Left forelimb (tissue), 1 donor: Measurements from ENCODE around the gene MRPS34.
"Not testable (repeated sequence)": the region's sequence is repeated elsewhere in the genome, so short reads cannot be mapped to it uniquely, and the experiment has no call there.

Source experiments
- DNase-seq: peaks from one replicate; pipeline ENCODE4 v3.0.0-alpha.2; 2018; ENCODE audit warnings: low spot score

Gene MRPS34

DNA sequence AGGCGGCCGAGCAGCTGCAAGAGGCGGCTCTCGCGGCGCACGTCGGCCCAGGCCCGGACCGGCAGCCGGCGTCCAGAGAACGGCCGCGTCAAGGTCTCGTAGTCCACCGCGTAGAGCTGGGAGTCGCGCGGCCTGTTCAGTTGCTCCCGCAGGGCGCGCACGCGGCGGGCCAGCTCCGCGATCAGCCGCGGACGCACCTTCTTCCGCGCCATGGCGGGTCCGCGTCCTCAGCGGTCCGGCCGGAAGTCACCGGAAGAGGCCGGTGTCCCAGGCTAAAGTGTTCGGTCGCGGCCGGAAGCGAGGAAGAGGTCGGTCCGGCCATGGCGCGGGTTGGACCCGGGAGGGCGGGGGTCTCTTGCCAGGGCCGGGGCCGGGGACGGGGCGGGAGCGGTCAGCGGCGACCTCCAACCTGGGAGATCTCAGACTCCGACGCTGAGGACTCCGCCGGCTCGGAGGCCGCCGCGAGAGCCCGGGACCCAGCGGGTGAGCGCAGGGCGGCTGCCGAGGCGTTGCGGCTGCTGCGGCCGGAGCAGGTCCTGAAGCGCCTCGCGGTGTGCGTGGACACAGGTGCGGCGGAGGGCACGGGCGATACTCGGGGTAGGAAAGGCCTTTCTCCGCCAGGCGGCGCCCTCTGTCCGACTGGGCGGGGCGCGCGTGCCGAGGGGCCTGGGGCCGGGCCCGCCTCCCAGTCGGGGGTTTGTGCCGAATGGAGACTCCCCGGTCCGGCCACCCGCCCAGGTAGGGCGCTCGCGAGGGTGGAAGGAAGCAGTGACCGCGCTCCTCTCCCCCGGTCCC lies at the start of gene MRPS34:
Gene MRPS34, minus strand, starts transcription at position 227 of the 795 bp plus-strand sequence. Its CDS starts 15 bp downstream, at position 212.
- DNase-seq: peak; percentile 89

DNA sequence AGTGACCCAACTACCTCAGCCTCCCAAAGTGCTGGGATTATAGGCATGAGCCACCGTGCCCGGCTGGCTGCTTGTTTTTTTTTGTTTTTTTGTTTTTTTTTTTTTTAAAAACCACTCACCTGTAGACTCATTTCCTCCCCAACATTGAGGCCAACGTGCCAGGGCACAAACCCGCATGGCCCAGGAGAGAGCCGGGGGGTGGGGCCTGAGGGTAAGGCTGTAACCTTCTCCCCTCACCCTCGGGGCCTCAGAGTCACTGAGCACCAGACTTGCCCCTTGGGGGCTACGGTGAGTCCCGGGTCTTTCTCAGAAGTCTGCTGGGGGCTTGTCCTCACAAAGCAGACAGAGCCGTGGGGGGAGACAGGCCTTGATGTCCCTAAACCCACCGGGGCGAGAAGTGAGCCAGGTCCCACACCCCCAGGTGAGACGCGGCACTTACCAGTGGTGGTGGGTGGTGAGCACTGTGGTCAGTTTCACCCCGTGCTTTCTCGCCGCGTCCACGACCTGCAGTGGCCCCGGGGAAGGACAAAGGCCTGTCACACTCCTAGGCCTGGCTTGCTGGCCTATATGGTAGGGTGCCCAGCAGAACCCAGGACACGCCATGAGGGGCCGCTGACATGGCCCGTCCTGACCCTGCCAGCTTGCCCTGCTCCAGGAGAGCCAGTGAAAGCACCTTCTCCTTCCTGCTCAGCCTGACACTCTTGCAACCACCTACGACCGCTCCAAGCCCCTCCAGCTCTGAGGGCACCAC lies 49.1 kb upstream of the MRPS34 start:
- no peak for DNase-seq

DNA sequence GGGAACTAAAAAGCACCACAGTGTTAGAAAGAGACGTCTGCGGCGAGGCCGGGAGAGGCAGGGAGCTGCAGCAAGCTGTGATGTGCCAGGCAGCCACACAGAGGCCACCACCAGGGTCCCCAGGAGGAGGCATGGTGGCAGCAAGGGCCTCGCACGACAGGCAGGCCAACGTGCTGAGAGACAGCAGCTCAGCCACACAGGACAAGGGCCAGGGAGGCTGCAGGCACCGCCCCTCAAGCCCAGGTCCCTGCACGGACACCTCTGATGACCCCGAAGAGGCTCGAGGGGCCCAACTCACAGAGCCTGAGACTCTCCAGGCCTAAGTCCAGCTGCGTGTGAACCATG lies 48.0 kb upstream of the MRPS34 start:
- DNase-seq: no peak

DNA sequence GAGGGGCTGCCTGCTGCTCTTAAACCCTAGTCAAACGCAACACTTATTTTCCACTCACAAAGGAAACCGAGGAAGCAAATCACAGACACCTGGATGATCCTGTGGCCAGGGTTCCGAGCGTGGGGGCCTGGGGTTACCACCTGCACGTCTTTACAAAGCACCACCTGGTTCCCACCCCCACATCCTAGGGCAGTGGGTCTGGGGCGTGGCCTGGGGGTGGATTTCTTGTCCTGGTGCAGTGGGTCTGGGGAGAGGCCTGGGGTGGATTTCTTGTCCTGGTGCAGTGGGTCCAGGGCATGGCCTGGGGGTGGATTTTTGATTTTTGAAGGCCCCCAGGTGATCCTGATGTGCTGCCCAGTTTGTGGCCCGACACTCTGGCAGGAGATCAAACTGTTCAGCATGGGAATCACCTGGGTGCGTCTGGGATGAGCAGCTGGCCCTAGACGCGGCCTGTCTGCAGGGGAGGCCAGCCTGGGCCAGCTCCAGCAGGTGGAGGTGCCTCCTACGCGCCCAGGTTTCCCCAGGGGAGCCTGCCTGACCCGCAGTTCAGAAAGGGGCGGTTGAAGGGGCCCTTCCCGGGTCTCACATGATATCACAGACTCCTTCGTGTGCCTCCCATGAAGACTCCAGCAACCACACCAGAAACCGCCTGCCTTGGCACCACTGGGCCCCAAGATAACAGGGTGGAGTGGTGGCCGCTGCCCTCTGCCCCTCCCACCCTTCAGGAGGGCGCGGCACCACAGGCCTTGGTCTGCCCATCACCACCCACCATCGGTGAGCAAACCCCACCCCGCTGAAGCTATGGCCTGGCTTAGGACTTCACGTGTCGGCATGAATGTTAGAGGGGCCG lies 47.4 kb upstream of the MRPS34 start:
- no peak for DNase-seq

DNA sequence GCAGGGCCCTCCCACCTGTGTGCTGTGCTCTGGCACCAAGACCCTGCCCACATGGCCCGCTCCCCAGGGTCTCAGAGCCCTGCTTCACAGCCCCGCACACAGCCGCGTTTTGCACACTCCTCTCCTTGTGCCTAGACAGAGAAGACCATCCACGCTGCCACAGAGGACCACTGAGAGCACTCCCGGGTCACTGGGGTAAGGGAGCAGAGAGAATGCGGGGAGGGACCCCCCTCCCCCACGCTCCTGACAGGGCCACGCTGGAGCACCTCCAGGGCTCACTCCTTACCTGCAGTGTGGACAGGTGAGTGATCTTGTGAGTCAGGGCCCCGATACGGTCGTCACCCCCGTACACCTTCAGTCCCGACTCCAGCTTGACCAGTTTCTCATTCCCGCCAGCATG lies 46.7 kb upstream of the MRPS34 start:
- DNase-seq: no peak

DNA sequence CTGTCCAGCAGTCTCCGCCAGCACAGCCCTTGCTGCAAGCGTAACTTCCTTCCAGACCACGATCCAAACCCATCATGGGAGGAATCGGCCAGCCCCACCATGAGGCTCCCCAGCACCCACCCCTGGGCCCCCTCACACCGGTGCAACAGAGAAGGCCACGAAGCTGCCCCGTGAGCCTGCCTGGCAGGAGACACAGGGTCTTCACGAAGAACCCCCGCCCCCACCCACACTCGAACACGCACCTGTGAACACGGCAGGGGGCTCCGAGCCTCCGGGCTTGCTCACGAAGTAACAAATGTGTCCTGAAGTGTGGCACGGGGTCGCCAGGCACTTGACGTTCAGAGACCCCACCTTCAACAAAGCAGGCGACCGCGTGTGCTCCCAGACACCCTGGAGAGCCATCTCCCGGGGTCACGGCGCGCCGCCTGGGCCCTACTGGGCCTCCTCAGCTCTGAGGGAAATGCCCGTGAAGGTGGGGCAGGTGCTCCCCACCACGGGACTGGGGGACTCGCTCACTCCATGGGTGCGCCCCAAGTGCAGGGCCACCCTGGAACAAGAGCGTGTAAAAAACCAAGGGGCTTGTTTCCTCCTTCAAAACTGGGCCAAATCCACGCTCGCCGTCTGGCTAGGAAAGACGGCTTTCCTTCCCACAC lies 46.1 kb upstream of the MRPS34 start:
- no peak for DNase-seq

DNA sequence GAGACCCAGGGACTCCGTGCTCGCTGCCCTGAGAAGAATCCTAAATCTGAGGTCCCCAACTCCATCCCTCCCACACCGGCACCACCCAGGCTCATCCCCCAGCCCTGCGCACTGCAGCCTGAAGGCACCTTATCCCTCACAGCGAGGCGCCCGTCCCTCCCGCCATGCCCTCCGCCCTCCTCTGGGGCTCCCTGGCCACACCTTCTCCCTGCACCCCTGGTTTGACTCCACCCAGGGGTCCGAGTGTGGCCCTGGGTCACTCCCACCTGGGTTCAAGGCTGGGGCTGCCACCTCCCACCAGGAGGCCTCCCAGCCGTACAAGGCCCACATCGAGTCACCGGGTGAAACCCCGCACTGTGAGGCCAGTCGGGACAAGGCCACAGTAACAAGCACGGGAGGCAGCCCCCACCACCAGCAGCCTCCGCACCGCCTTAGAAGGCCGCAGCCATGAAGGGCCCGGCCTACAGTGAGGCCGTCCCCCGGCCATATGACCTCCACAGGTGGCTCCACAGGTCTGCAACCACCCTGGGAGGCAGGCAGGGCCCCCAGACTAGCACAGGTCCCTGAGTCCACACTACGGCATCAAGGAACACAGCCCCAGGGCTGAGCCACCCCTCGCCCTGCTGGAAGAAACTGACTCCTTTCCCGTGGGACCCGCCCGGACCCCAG lies 45.4 kb upstream of the MRPS34 start:
- DNase-seq: no peak

DNA sequence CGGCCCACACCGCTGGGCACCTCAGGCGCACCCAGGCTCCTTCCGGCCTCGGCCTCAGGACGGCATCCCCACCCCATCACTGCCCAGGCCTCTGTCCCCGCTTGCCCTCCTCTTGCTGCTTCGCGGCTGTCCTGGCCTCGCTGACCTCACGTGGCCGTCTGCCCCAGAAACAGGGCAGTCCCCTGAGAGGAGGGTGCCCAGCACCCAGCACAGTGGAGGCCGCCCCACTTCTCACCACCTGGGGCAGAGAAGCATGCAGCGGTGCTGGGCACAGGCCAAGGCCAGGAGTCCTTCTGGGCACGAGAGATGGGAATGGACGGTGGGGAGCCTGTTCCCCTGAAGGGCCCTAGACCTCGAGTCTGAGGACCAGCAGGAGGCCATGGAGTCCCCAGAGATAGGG lies 44.8 kb upstream of the MRPS34 start:
- no peak for DNase-seq

DNA sequence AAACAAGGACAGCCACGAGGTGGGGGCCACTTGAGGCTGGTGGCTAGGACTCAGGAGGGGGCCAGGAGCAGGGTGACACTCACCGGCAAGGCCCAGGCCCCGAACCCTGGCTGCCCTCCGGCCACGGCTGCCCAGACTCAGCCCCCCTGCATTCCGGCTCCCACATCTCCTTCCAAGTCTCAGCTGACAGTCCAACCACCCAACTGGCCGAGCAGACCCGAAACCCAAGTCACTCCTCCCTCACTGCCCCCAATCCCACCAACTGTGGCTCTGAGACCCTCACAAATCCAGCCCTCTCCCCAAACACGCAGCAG lies 44.3 kb upstream of the MRPS34 start:
- DNase-seq: no peak

DNA sequence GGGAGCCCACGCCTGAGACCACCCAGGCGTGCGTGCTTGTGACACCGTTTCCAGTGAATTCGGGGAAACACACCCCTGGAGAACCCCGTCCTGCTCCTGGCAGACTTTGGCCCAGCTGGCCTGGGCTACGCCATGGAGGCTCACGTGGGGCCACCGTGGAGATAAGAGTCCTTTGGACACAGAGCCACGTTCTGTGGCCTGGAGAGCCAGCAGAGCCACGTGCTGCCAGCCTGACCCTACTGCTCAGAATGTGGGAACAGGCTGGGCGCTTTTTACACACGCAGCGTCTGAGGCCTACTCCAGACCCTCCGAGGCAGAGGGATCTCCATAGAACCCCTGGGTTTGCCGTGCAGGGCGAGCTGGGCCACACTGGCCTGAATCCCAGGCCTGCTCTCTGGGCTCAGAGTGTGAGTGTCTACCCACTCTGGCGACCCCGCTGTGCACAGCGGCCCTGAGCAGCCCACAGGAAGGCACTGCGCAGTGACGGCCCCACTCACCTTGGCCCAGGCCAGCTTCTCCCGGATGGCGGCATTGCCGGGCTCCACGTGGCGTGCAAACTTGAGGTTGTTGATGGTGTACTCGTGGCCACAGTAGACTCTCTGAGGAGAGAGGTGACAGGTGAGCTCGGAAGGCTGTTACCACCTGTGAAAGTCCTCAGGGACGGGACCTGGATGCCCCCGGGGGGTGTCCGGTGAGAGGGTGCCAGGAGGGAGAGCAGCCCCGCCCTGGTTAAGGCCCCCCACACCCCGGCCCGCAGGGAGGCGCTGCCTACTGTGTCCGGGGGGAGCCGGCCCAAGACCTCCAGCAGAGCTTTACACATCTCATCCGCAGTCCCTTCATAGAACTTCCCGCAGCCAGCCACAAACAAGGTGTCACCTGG lies 43.7 kb upstream of the MRPS34 start:
- no peak for DNase-seq

DNA sequence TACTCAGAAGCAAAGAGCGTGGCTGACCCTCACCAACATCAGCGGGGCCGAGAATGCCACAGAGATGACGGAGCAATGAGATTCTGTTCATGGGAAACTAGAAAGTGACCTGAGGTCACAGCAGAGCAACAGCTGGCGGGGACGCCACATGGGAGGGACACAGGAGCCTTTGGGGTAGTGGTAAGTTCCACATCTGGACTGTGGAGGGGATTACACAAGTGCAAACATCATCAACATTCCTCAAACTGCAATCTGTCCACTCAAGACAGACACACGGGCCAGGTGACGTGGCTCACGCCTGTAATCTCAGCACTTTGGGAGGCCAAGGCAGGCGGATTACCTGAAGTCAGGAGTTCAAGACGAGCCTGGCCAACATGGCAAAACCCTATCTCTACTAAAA lies 42.5 kb upstream of the MRPS34 start:
- DNase-seq: no peak

DNA sequence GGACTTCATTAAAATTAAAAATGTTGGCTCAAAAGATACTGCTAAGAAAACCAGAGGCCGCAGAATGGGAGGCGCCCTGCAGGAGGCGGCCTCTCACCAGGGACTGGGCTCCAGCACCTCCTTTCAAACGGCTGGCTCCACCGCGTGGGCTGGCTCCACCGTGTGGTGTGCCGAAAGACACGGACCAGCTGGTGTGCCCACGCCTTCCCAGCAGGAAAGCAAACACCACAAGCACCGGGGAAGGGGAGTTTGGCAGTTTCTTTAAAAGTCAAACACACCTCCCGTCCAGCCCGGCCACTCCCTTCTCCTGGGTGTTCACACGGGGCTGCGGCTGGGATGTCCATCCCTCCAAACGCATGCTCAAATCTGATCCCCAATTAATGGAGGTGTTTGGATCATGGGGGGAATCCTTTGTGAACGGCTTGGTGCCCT lies 39.8 kb upstream of the MRPS34 start:
- no peak for DNase-seq

DNA sequence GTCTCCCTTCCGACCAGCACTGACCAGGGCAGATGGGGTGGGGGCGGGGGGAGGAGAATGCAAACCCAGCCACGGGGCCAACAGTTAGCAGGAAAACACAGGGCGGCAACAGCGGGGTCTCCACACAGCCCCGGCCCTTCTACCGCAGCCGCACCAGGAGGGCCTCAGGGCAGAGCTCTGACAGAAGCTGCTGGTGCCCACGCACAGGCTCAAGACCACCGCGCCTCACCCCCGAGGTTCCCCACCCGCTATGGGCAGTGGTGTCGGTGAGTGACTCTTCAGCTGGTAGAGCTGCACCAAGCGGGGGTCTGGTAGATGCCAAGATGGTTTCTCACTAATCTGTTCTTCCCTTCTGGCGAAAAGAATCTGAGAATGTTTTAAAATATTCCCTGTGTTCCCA lies 37.6 kb upstream of the MRPS34 start:
- no peak for DNase-seq

DNA sequence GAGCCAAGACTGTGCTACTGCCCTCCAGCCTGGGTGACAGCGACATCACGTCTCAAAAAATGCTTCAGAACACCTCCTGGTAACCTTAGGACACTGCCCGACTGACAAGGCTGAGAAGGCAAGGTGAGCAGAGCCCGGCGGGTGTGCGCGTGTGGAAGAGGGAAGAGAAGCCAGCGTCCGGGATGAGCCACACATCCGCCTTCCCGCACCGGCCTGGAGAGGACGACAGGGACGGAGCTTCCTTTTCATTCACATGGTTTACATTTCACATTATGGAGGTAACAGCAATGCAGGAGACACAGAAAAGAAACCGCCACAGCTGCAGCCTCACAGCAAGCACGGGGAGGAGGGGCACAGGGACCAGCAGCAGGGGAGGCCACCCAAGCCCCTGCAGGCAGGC lies 37.2 kb upstream of the MRPS34 start:
- no peak for DNase-seq

DNA sequence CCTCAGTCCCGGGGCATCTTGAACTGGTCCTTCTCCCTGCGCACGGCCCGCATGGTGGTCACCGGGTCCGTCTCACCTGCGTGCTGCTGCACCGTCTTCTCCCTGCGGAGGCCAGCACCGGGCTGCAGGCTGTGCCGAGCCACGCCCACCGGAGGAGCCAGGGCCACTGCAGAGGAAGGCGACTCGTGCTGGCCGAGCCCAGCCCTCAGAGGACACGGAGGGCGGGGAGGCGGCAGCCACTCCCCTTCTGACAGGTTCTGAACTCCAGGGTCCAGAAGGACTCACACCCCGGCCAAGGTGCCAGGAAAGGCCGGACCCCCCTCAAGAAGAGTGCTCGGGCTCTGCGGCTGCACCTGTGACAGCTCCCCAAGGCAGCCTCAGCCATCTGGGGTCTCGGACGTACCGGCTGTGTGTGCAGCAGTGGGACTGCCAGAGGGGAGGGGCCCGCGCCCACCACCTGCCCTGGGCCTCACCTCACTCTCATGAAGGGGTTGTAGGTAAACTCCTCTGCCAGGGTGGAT lies 36.4 kb upstream of the MRPS34 start:
- no peak for DNase-seq

DNA sequence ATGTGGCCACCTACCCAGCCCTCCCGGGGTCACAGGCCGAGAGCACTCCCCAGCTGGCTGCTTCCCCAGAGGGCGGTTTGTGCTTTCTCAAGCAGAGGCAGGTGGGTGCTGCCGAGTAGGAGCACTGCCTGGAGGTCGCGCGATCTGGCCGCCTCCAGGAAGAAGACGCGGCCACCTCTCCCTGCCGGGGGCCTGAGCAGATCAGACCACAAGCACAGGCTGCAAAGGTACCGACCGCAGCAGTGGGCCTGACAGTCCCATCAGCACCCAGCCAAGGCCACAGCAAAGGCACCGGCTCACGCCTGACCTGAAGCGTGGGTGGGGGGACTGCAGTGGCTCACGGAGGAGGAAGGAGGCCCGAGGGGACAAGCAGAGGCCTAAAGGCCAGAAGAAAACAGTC lies 35.8 kb upstream of the MRPS34 start:
- no peak for DNase-seq

DNA sequence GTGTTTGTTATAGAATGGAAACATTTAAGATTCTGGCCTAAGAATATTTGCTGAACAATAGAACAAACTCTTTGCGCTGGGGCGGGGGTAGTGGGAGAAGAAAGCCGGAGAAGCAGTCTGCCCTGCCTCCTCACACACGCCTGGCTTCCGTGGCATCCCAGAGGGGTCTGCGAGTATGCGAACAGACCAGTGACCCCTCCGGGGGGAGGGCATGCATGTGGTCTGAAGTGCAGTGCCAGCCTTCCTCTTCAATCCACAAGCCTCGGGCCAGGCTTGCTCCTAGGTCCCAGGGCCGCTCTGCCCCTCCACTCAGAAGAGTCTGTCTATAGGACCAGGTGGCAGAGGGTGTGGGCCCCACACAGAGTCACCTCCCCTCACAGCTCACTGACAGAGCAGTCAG lies 34.7 kb upstream of the MRPS34 start:
- no peak for DNase-seq

DNA sequence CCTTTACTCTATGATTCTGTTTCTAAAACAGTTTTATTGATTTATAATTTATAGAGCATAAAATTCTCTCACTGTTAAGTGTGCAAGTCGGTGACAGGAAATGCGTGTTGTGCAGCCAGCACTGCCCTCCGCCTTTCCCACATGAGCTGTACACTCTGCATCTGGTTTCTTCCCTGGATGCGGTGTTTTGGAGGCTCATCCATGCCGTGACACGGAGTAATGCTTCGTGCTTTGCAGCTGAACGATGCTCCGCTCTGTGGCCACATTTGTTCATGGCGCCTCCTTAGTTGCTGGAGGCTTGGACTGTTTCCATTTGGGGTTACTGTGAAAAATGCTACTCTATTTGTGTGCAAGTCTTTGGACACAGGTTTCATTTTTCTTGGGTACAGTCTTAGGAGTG lies 27.8 kb upstream of the MRPS34 start:
- no peak for DNase-seq

DNA sequence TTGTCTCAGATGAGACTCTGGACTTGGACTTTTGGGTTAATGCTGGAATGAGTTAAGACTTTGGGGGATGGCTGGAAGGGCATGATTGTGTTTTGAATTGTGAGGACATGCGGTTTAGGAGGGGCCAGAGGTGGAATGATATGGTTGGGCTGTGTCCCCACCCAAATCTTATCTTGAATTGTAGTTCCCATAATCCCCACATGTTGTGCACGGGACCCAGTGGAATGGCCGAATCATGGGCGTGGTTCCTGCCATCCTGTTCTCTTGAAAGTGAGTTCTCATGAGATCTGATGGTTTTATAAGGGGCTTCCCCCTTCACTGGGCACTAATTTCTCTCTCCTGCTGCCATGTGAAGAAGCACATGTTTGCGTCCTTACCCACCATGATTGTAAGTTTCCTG lies 26.3 kb upstream of the MRPS34 start:
- DNase-seq: not testable (repeated sequence)

DNA sequence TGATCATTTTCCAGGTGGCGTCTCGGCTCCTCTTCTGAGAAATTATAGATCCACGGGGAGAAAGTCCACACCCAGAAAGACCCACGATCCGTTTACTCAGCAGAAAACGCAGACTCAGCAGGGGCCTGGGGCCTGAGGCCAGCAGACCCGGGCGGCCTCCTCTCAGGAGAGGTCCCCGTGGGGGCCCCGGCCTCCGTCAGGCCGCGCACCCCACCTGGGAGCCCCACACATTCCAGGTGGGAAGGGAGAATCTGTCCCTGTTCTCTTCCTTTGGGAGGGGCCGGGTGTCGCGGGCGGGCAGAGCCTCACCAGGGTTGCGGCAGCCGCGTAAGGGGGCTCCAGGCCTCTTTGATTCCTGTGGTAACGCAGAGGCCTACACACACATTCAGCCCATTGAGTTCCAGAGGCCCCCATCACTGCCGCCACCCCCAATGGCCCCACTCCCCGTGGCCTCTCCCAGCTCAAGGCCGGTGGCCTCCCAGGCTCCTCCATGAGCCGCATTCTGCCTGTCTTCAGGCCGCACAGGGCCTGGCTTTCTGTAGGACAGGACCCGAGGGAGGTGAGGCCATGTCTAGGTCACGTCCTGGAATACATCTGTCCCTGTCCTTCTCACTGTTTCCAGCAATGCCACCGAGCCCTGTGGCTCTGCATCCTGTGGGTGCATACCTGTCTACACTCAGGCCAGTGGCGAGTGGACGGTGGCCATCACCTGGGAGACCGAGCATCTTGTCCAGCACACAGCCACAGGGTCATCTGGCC lies 22.2 kb upstream of the MRPS34 start:
- no peak for DNase-seq
